WTC11 (cell line): ENCODE data around the gene ANKRD2. TPM values are rescaled to one million over a fixed set of nuclear protein-coding genes. Genes with fewer than 3 reads are reported as not detected.

Source experiments
- ATAC-seq: fragments of 200-7000 bp; cut with Tn5 transposase; 2 replicates; pipeline ENCODE4 v1.10.0; 2021; ENCODE audit warnings: mild to moderate bottlenecking, moderate library complexity
- CTCF ChIA-PET: fragments of 300-600 bp; sonication (Branson Sonifier 250); formaldehyde crosslinking; loops from one replicate; lab custom pipeline; 2021; ENCODE audit warnings: antibody characterized with exemption; lab: Charles Lee
- POLR2A ChIA-PET: fragments of 350-600 bp; sonication (Branson Sonifier 250); formaldehyde crosslinking; loops from one replicate; lab custom pipeline; 2021; ENCODE audit warnings: antibody characterized with exemption; lab: Charles Lee
- DNase-seq: peaks from one replicate; pipeline ENCODE4 v3.0.0; 2021; ENCODE audit warnings: low spot score
- H3K27ac Mint-ChIP-seq: 2 replicates; pipeline ENCODE4 v1.8.0; 2021; ENCODE audit warnings: mixed read lengths
- H3K27me3 Mint-ChIP-seq: 2 replicates; pipeline ENCODE4 v1.8.0; 2021; ENCODE audit warnings: low read depth, mild to moderate bottlenecking, moderate library complexity, mixed read lengths
- H3K36me3 Mint-ChIP-seq: 2 replicates; pipeline ENCODE4 v1.8.0; 2021; ENCODE audit warnings: mixed read lengths
- H3K4me1 Mint-ChIP-seq: 2 replicates; pipeline ENCODE4 v1.8.0; 2022; ENCODE audit warnings: mixed read lengths
- H3K4me3 Mint-ChIP-seq: 2 replicates; pipeline ENCODE4 v1.8.0; 2021; ENCODE audit warnings: mild to moderate bottlenecking, moderate library complexity, mixed read lengths
- H3K9me3 Mint-ChIP-seq: 2 replicates; pipeline ENCODE4 v1.8.0; 2021; ENCODE audit warnings: mixed read lengths
- ATF1 ChIP-seq: sonication (generic); formaldehyde crosslinking; IDR thresholded peaks from 2 replicates; pipeline ENCODE4 v1.8.1; 2023; ENCODE audit warnings: mild to moderate bottlenecking, moderate library complexity, missing genetic modification reagents
- CTCF ChIP-seq: fragments of 200-600 bp; IDR thresholded peaks from 2 replicates; pipeline ENCODE4 v1.8.0; 2022; ENCODE audit warnings: antibody characterized with exemption
- EMX1 ChIP-seq: fragments of 250-450 bp; sonication (Bioruptor Pico); IDR thresholded peaks from 2 replicates; pipeline ENCODE4 v1.8.0; 2021; ENCODE audit warnings: mild to moderate bottlenecking
- ERG ChIP-seq: fragments of 250-450 bp; sonication (Bioruptor Pico); IDR thresholded peaks from 2 replicates; pipeline ENCODE4 v1.8.0; 2021; ENCODE audit warnings: mild to moderate bottlenecking
- FOXJ3 ChIP-seq: sonication (generic); formaldehyde crosslinking; IDR thresholded peaks from 2 replicates; pipeline ENCODE4 v1.9.0; 2021; ENCODE audit warnings: missing genetic modification reagents, mild to moderate bottlenecking, borderline replicate concordance
- FOXK1 ChIP-seq: sonication (generic); formaldehyde crosslinking; IDR thresholded peaks from 2 replicates; pipeline ENCODE4 v1.8.0; 2022; ENCODE audit warnings: mild to moderate bottlenecking, moderate library complexity, missing genetic modification reagents
- FOXP4 ChIP-seq: sonication (generic); formaldehyde crosslinking; IDR thresholded peaks from 2 replicates; pipeline ENCODE4 v1.8.0; 2022; ENCODE audit warnings: mild to moderate bottlenecking, missing genetic modification reagents
- KAT7 ChIP-seq: sonication (generic); formaldehyde crosslinking; IDR thresholded peaks from 2 replicates; pipeline ENCODE4 v1.8.1; 2023; ENCODE audit warnings: missing genetic modification reagents, mild to moderate bottlenecking, borderline replicate concordance
- NFATC4 ChIP-seq: fragments of 250-450 bp; sonication (Bioruptor Pico); IDR thresholded peaks from 2 replicates; pipeline ENCODE4 v1.9.0; 2021; ENCODE audit warnings: mild to moderate bottlenecking
- PRDM15 ChIP-seq: sonication (generic); formaldehyde crosslinking; IDR thresholded peaks from 2 replicates; pipeline ENCODE4 v1.8.0; 2022; ENCODE audit warnings: missing genetic modification reagents
- PREB ChIP-seq: sonication (generic); formaldehyde crosslinking; IDR thresholded peaks from 2 replicates; pipeline ENCODE4 v1.8.1; 2022; ENCODE audit warnings: mild to moderate bottlenecking, missing genetic modification reagents, moderate library complexity, borderline replicate concordance
- SOX15 ChIP-seq: fragments of 250-450 bp; sonication (Bioruptor Pico); IDR thresholded peaks from 2 replicates; pipeline ENCODE4 v1.9.0; 2021; ENCODE audit warnings: mild to moderate bottlenecking
- TEAD1 ChIP-seq: sonication (generic); formaldehyde crosslinking; IDR thresholded peaks from 2 replicates; pipeline ENCODE4 v1.8.0; 2022; ENCODE audit warnings: mild to moderate bottlenecking, missing genetic modification reagents
- ZMAT4 ChIP-seq: fragments of 250-450 bp; sonication (Bioruptor Pico); IDR thresholded peaks from 2 replicates; pipeline ENCODE4 v1.9.0; 2021; ENCODE audit warnings: mild to moderate bottlenecking
- ZNF219 ChIP-seq: sonication (generic); formaldehyde crosslinking; IDR thresholded peaks from 2 replicates; pipeline ENCODE4 v1.8.0; 2023; ENCODE audit warnings: missing genetic modification reagents, mild to moderate bottlenecking, borderline replicate concordance
- ZNF416 ChIP-seq: fragments of 250-450 bp; sonication (Bioruptor Pico); IDR thresholded peaks from 2 replicates; pipeline ENCODE4 v1.9.0; 2021; ENCODE audit warnings: mild to moderate bottlenecking, inconsistent platforms
- ZNF425 ChIP-seq: fragments of 250-450 bp; sonication (Bioruptor Pico); conservative IDR thresholded peaks from 2 replicates; pipeline ENCODE4 v1.9.0; 2021; ENCODE audit warnings: mild to moderate bottlenecking
- ZSCAN18 ChIP-seq: fragments of 250-450 bp; sonication (Bioruptor Pico); IDR thresholded peaks from 2 replicates; pipeline ENCODE4 v2.1.2; 2022; ENCODE audit warnings: mild to moderate bottlenecking, moderate library complexity
- total RNA-seq: library from RNA; stranded (reverse); gene quantifications from 3 replicates; pipeline ENCODE4 v1.2.3, GENCODE V29; 2021

ANKRD2 gene
- total RNA-seq, 1 experiment from 2014 or later, result not detected

- DNase-seq, result peak; percentile 38
- TF ChIP-seq SOX15 (CRISPR knock-in tag), result no peak
- no peak for TF ChIP-seq NFATC4
- no peak for TF ChIP-seq ERG (CRISPR knock-in tag)
- no peak for TF ChIP-seq FOXP4 (CRISPR knock-in tag)
- no peak for TF ChIP-seq CTCF
- no peak for TF ChIP-seq ZNF219 (CRISPR knock-in tag)
- no peak for TF ChIP-seq KAT7 (CRISPR knock-in tag)
- no peak for TF ChIP-seq PREB
- no peak for TF ChIP-seq PRDM15 (CRISPR knock-in tag)
- no peak for TF ChIP-seq ZNF425 (CRISPR knock-in tag)
- no peak for TF ChIP-seq FOXJ3 (CRISPR knock-in tag)
- no peak for TF ChIP-seq ZNF416 (CRISPR knock-in tag)
- TF ChIP-seq ZMAT4 (CRISPR knock-in tag), result no peak
- no peak for TF ChIP-seq TEAD1 (CRISPR knock-in tag)
- TF ChIP-seq FOXK1, result no peak
- no peak for TF ChIP-seq ATF1 (CRISPR knock-in tag)
- no peak for TF ChIP-seq EMX1
- TF ChIP-seq ZSCAN18 (CRISPR knock-in tag), result no peak
- TF ChIP-seq, all 79 proteins: peak for 0
- Mint-ChIP-seq H3K36me3 (no peaks in the 10 kb centered on the region), H3K4me3 (no peak overlapping the region), H3K4me1 (peaks cover 30% of the 10 kb centered on the region), H3K27me3 (no peaks in the 10 kb centered on the region), H3K9me3 (no peaks in the 10 kb centered on the region), H3K27ac (peak overlapping the region; percentile 87)
- ChIA-PET CTCF (interaction anchor here (0.8 to 5.1 kb wide), 8 partner anchors 9 to 108 kb away, joined by 3 to 44 read pairs (median 9); partner anchors contain the start of genes ANKRD2 and UBTD1), POLR2A (no interaction called here)
- ATAC-seq, result peak; percentile 24
Observed at GRCh38 chr10:97540669-97541500, 31.7 kb upstream of the ANKRD2 start.
